HCT116 (cell line): ENCODE measurements around the gene VTI1A. TPM values are rescaled to one million over a fixed set of nuclear protein-coding genes. Genes with fewer than 3 reads are reported as not detected.

Experiments used
- ATAC-seq: fragments of 200-7000 bp; cut with Tn5 transposase; 2 replicates; pipeline ENCODE4 v1.9.1; 2020; ENCODE audit warnings: mild to moderate bottlenecking, moderate library complexity
- BruUV-seq: library from RNA; stranded (reverse); fragments of 400-500 nt; replicated peaks from 2 replicates; lab custom pipeline; 2021; lab: Mats Ljungman, UMichigan
- CTCF ChIA-PET: fragments of 300-600 bp; sonication (Branson Sonifier 250); formaldehyde crosslinking; loops from one replicate; lab custom pipeline; 2021; ENCODE audit warnings: antibody characterized with exemption; lab: Charles Lee
- POLR2A ChIA-PET: fragments of 300-600, 350-600 bp; sonication (Branson Sonifier 250); formaldehyde crosslinking; loops from one replicate; lab custom pipeline; 2021; ENCODE audit warnings: antibody characterized with exemption; lab: Charles Lee
- RAD21 ChIA-PET, 2 experiments: fragments of 300-600 bp; sonication (Branson Sonifier 250); formaldehyde crosslinking; loops; one replicate each; lab custom pipeline; 2023; ENCODE audit warnings: low total read pairs in 2 of 2; ENCODE audit not compliant: uncharacterized antibody in 2 of 2, unreplicated experiment in 2 of 2, low non-redundant PET in 1 of 2; lab: Charles Lee
- DNase-seq: peaks from one replicate; pipeline ENCODE4 v3.0.0-alpha.2; 2010; ENCODE audit warnings: low read depth, low spot score
- H2AFZ ChIP-seq: fragments of 200-600 bp; shearing (Covaris generic), sonication (generic); 2 replicates; pipeline ENCODE4 v1.6.1; 2017; ENCODE audit warnings: low read depth, mixed run types, mixed read lengths, antibody characterized with exemption, low read length; ENCODE audit not compliant: poor library complexity, severe bottlenecking
- H3K27ac ChIP-seq: 2 replicates; pipeline ENCODE4 v1.5.1; 2012; ENCODE audit warnings: low read depth, low read length
- H3K27me3 ChIP-seq: fragments of 200-600 bp; sonication (generic); 2 replicates; pipeline ENCODE4 v1.6.1; 2016; ENCODE audit warnings: mixed run types, low read length, mixed read lengths; ENCODE audit not compliant: insufficient read depth
- H3K36me3 ChIP-seq, 2 experiments: fragments of 200-500 bp in 1 of 2; fragments of 200-600 bp in 1 of 2; sonication (Bioruptor generic) in 1 of 2; sonication (generic) in 1 of 2; 2 replicates each; pipeline versions ENCODE4 v1.5.1 to v1.6.1; 2014 to 2016; ENCODE audit warnings: low read length in 2 of 2, inconsistent platforms in 1 of 2, mixed read lengths in 1 of 2, mixed run types in 1 of 2; ENCODE audit not compliant: insufficient read depth in 2 of 2, control insufficient read depth in 1 of 2
- H3K4me1 ChIP-seq, 2 experiments: fragments of 200-600 bp in 1 of 2; sonication (generic) in 1 of 2; 2 replicates each; pipeline versions ENCODE4 v1.5.1 to v1.6.1; 2012 to 2017; ENCODE audit warnings: low read length in 2 of 2, inconsistent platforms in 1 of 2, mild to moderate bottlenecking in 1 of 2, mixed read lengths in 1 of 2, mixed run types in 1 of 2, moderate library complexity in 1 of 2; ENCODE audit not compliant: insufficient read depth in 2 of 2, control insufficient read depth in 1 of 2
- H3K4me2 ChIP-seq: fragments of 200-600 bp; sonication (generic); 2 replicates; pipeline ENCODE4 v1.6.1; 2017; ENCODE audit warnings: mixed run types, low read length, mixed read lengths
- H3K4me3 ChIP-seq, 2 experiments: fragments of 200-600 bp in 1 of 2; sonication (generic) in 1 of 2; replicated peaks in 1 of 2; 2 replicates each; pipeline ENCODE4 v1.5.1; 2011 to 2016; ENCODE audit warnings: low read length in 2 of 2, control low read depth in 1 of 2, low read depth in 1 of 2, mild to moderate bottlenecking in 1 of 2, mixed read lengths in 1 of 2, mixed run types in 1 of 2
- H3K79me2 ChIP-seq: fragments of 200-600 bp; sonication (generic); 2 replicates; pipeline ENCODE4 v1.6.1; 2017; ENCODE audit warnings: mild to moderate bottlenecking, mixed run types, low read length, moderate library complexity, mixed read lengths; ENCODE audit not compliant: insufficient read depth
- H3K9ac ChIP-seq: fragments of 200-600 bp; sonication (generic); 2 replicates; pipeline ENCODE4 v1.6.1; 2016; ENCODE audit warnings: low read length, mixed read lengths
- H3K9me2 ChIP-seq: fragments of 200-600 bp; sonication (generic), shearing (Covaris generic); 2 replicates; pipeline ENCODE4 v1.6.1; 2017; ENCODE audit warnings: mixed run types, mild to moderate bottlenecking, moderate library complexity; ENCODE audit not compliant: insufficient read depth
- H3K9me3 ChIP-seq, 2 experiments: fragments of 200-500 bp in 1 of 2; fragments of 200-600 bp in 1 of 2; sonication (Bioruptor generic) in 1 of 2; sonication (generic) in 1 of 2; 2 replicates each; pipeline ENCODE4 v1.6.1; 2014 to 2017; ENCODE audit warnings: low read length in 2 of 2, mixed read lengths in 2 of 2, inconsistent platforms in 1 of 2, low read depth in 1 of 2, mild to moderate bottlenecking in 1 of 2, mixed run types in 1 of 2, moderate library complexity in 1 of 2; ENCODE audit not compliant: control insufficient read depth in 1 of 2, insufficient read depth in 1 of 2
- H4K20me1 ChIP-seq: fragments of 200-600 bp; sonication (generic), shearing (Covaris generic); 2 replicates; pipeline ENCODE4 v1.6.1; 2017; ENCODE audit warnings: mixed run types, mild to moderate bottlenecking, moderate library complexity; ENCODE audit not compliant: insufficient read depth
- CEBPB ChIP-seq: IDR thresholded peaks from 2 replicates; pipeline ENCODE4 v1.6.1; 2012; ENCODE audit warnings: low read depth
- CTCF ChIP-seq, 3 experiments: fragments of 200-600 bp in 1 of 3; sonication (generic) in 1 of 3; IDR thresholded peaks in 2 of 3; conservative IDR thresholded peaks in 1 of 3; 2 replicates each; pipeline ENCODE4 v1.5.1; 2012 to 2017; ENCODE audit warnings: low read depth in 2 of 3, low read length in 2 of 3, antibody characterized with exemption in 1 of 3, borderline replicate concordance in 1 of 3, control low read depth in 1 of 3, mild to moderate bottlenecking in 1 of 3, mixed read lengths in 1 of 3, mixed run types in 1 of 3, moderate library complexity in 1 of 3; ENCODE audit not compliant: insufficient read depth in 1 of 3
- EGR1 ChIP-seq: IDR thresholded peaks from 2 replicates; pipeline ENCODE4 v1.6.1; 2012; ENCODE audit warnings: low read depth
- ELF1 ChIP-seq: IDR thresholded peaks from 2 replicates; pipeline ENCODE4 v1.6.1; 2012; ENCODE audit warnings: low read depth, borderline replicate concordance
- EZH2 ChIP-seq: fragments of 200-600 bp; sonication (generic); IDR thresholded peaks from 2 replicates; pipeline ENCODE4 v1.6.1; 2017; ENCODE audit warnings: antibody characterized with exemption, mixed run types
- EZH2phosphoT487 ChIP-seq: fragments of 200-600 bp; IDR thresholded peaks from 2 replicates; pipeline ENCODE4 v1.6.1; 2018; ENCODE audit warnings: antibody characterized with exemption, borderline replicate concordance
- FOSL1 ChIP-seq: IDR thresholded peaks from 2 replicates; pipeline ENCODE4 v1.6.1; 2012; ENCODE audit warnings: low read depth
- POLR2A ChIP-seq: IDR thresholded peaks from 2 replicates; pipeline ENCODE4 v1.7.0; 2011; ENCODE audit warnings: borderline replicate concordance; ENCODE audit not compliant: insufficient read depth, insufficient read length; ENCODE audit errors: extremely low read depth
- POLR2AphosphoS5 ChIP-seq: IDR thresholded peaks from 2 replicates; pipeline ENCODE4 v1.6.1; 2011; ENCODE audit warnings: mild to moderate bottlenecking, low read depth, low read length, moderate library complexity
- RAD21 ChIP-seq: IDR thresholded peaks from 2 replicates; pipeline ENCODE4 v1.6.1; 2012; ENCODE audit warnings: low read depth, mild to moderate bottlenecking
- REST ChIP-seq: IDR thresholded peaks from 2 replicates; pipeline ENCODE4 v1.6.1; 2012; ENCODE audit warnings: low read depth
- SP1 ChIP-seq: IDR thresholded peaks from 2 replicates; pipeline ENCODE4 v1.6.1; 2012; ENCODE audit warnings: low read depth
- SRF ChIP-seq: IDR thresholded peaks from 2 replicates; pipeline ENCODE4 v1.6.1; 2012; ENCODE audit warnings: low read depth
- TCF7L2 ChIP-seq: IDR thresholded peaks from 2 replicates; pipeline ENCODE4 v1.7.0; 2011; ENCODE audit warnings: borderline replicate concordance, inconsistent platforms; ENCODE audit not compliant: insufficient read depth, insufficient read length; ENCODE audit errors: extremely low read depth
- YY1 ChIP-seq: IDR thresholded peaks from 2 replicates; pipeline ENCODE4 v1.6.1; 2011; ENCODE audit warnings: low read length, low read depth, moderate library complexity, mild to moderate bottlenecking; ENCODE audit not compliant: insufficient replicate concordance; ENCODE audit errors: extremely low read depth
- ZBTB33 ChIP-seq: IDR thresholded peaks from 2 replicates; pipeline ENCODE4 v1.6.1; 2011; ENCODE audit warnings: mild to moderate bottlenecking, low read length, moderate library complexity; ENCODE audit not compliant: insufficient replicate concordance; ENCODE audit errors: extremely low read depth
- ZFX ChIP-seq: fragments of 450-650 bp; IDR thresholded peaks from 2 replicates; pipeline ENCODE4 v1.6.1; 2017
- ZNF274 ChIP-seq: fragments of 200-500 bp; sonication (Bioruptor generic); IDR thresholded peaks from 2 replicates; pipeline ENCODE4 v1.6.1; 2014; ENCODE audit warnings: mild to moderate bottlenecking, low read depth, low read length, inconsistent platforms
- intact Hi-C: fragments of 100-400 bp; cut with micrococcal nuclease; formaldehyde crosslinking; loops from 2 replicates; pipeline ENCODE4 v1.10.0; 2022
- total RNA-seq: library from RNA; stranded (reverse); gene quantifications from one replicate; pipeline ENCODE4 v1.2.1, GENCODE V29; 2021; ENCODE audit not compliant: unreplicated experiment
- TF ChIP-seq, protein P1 (sequence below): IDR thresholded peaks from 2 replicates; pipeline ENCODE4 v1.6.1; 2012
- TF ChIP-seq, protein P2 (sequence below): IDR thresholded peaks from 2 replicates; pipeline ENCODE4 v1.6.1; 2012

VTI1A gene
- total RNA-seq, 1 experiment from 2014 or later, result 80.7 TPM

DNA sequence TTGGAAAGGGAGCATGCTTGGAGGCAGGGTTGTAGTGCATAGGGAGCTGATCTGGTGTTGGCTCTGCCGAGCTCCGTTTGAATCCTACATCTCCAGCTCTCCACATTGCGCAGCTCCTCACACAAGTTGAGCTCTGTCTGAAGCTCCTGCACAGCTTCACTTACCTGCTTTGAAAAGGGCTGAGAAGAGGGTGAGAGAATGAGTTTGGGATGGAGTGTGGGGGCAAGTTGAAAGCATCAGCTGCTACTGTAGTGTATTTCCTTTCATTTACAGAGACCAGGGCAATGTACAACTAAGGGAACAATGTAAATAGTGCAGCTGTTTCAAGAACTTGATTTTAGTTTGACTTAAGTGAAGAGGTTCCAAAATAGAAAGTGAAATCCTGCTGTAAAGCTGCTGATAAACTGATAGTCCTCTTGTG is 88.5 kb downstream of the VTI1A start:
- peak overlapping the region; percentile 90 for H3K27ac ChIP-seq
- no peaks in the 10 kb centered on the region for H3K9me3 ChIP-seq
- ATAC-seq (peak; percentile 15), DNase-seq (no peak)
- peaks cover 0 to 18% of the 10 kb centered on the region in 2 experiments; a peak in 2 of 4 replicates for H3K36me3 ChIP-seq
- H3K79me2 ChIP-seq, result peaks cover 81% of the 10 kb centered on the region
- peak overlapping the region in 1 of 2 experiments; percentile 21; a peak in 2 of 4 replicates for H3K4me3 ChIP-seq
- no peaks in the 10 kb centered on the region for H3K9me2 ChIP-seq
- POLR2A ChIA-PET, result interaction anchor here (0.9 to 2.9 kb wide), 9 partner anchors 10 to 849 kb away, joined by 3 to 53 read pairs (median 5); no protein-coding TSS in a partner anchor
- BruUV-seq, result no TSS peak
- RAD21 ChIA-PET, result no interaction called here
- peaks cover 88 to 99% of the 10 kb centered on the region in 2 experiments for H3K4me1 ChIP-seq
- peak overlapping the region; percentile 78 for H3K9ac ChIP-seq
- intact Hi-C loops, result no loop called here
- H3K4me2 ChIP-seq, result peak overlapping the region; percentile 76
- H4K20me1 ChIP-seq, result no peaks in the 10 kb centered on the region
- CTCF ChIA-PET, result interaction anchor here (0.6 to 1.5 kb wide), 3 partner anchors 8 to 176 kb away, joined by 3 to 4 read pairs (median 4); no protein-coding TSS in a partner anchor
- H3K27me3 ChIP-seq, result no peaks in the 10 kb centered on the region
- no peak overlapping the region for H2AFZ ChIP-seq
- TF ChIP-seq CEBPB (no peak), RAD21 (no peak), ZFX (no peak), YY1 (no peak), EGR1 (no peak), FOSL1 (no peak), ELF1 (no peak), EZH2 (no peak), EZH2phosphoT487 (no peak), TCF7L2 (no peak), SP1 (peak; percentile 39; the same call in 1 of the 2 replicates), ZNF274 (no peak), SRF (no peak), CTCF (IDR thresholded peaks at IDR 0.05 in 2 of 3, conservative IDR thresholded peaks at IDR 0.05 in 1 of 3; ENCODE audit: borderline replicate concordance in 1 of 3, insufficient read depth in 1 of 3, low read depth in 2 of 3, low read length in 2 of 3) (no peak), REST (no peak), POLR2A (peak; percentile 21), POLR2AphosphoS5 (peak; percentile 43; the same call in 1 of the 2 replicates), ZBTB33 (no peak)
- TF ChIP-seq, protein P1, sequence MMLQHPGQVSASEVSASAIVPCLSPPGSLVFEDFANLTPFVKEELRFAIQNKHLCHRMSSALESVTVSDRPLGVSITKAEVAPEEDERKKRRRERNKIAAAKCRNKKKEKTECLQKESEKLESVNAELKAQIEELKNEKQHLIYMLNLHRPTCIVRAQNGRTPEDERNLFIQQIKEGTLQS, result no peak
- TF ChIP-seq, protein P2, sequence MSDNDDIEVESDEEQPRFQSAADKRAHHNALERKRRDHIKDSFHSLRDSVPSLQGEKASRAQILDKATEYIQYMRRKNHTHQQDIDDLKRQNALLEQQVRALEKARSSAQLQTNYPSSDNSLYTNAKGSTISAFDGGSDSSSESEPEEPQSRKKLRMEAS, result no peak
